ENCODE data around the gene SPAG4.

The SPAG4 gene

DNA sequence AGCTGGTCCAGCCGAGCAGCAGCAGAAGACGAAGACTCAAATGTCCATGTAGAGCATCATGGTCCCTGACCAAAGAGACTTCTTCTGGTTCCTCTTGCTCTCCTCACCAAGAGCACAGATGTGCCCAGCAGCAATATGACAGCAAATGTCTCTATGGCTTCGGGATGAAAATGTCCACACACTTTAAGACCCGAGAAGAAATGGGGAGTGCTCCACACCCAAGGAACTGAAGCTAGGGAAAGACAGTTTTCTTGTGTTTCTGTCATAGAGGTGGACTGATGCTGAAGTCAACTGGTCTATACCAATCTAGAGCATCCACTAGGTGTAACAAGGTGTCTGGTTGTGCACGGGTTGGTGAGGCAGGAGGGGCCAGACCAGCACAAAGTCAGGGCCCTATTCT lies 53.6 kb downstream of the SPAG4 start:
- H3K36me3 ChIP-seq (ENCODE audit: control insufficient read depth, insufficient read depth, low read length): peaks cover 9% of the 10 kb centered on the region
- no peak for DNase-seq (ENCODE audit: extremely low read depth, insufficient read length)
- TF ChIP-seq, protein P1, sequence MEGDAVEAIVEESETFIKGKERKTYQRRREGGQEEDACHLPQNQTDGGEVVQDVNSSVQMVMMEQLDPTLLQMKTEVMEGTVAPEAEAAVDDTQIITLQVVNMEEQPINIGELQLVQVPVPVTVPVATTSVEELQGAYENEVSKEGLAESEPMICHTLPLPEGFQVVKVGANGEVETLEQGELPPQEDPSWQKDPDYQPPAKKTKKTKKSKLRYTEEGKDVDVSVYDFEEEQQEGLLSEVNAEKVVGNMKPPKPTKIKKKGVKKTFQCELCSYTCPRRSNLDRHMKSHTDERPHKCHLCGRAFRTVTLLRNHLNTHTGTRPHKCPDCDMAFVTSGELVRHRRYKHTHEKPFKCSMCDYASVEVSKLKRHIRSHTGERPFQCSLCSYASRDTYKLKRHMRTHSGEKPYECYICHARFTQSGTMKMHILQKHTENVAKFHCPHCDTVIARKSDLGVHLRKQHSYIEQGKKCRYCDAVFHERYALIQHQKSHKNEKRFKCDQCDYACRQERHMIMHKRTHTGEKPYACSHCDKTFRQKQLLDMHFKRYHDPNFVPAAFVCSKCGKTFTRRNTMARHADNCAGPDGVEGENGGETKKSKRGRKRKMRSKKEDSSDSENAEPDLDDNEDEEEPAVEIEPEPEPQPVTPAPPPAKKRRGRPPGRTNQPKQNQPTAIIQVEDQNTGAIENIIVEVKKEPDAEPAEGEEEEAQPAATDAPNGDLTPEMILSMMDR (IDR thresholded peaks at IDR 0.05; ENCODE audit: insufficient read depth, low read length, poor library complexity, severe bottlenecking): no peak
- no peaks in the 10 kb centered on the region for H3K27me3 ChIP-seq (replicated peaks; ENCODE audit: control insufficient read depth, insufficient read depth, low read length)
- H3K4me3 ChIP-seq (replicated peaks; ENCODE audit: low read depth, low read length): no peak overlapping the region

DNA sequence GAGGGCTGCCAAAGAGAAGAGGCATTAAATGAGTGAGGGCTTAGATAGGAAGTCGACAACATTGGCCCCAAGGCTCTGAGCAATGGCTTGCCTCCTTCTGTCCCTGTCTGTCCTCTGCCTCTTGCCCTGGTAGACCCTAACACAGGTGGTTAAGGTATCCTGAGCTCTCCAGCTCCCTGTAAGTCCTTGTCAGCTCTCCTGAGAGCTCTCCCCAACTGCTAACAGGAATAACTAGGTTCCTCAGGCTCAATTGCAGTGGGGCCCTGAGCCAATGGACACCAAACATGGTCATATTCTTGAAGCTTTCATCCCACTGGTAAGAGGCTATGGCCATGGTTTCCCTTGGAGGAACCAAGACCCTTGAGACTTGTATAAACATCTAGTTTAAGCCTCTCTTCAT lies 54.1 kb downstream of the SPAG4 start:
- no peak for DNase-seq (ENCODE audit: extremely low read depth, insufficient read length)
- H3K4me3 ChIP-seq (replicated peaks; ENCODE audit: low read depth, low read length): no peak overlapping the region
- TF ChIP-seq, protein P1 (IDR thresholded peaks at IDR 0.05; ENCODE audit: insufficient read depth, low read length, poor library complexity, severe bottlenecking): no peak
- H3K36me3 ChIP-seq (ENCODE audit: control insufficient read depth, insufficient read depth, low read length): peaks cover 10% of the 10 kb centered on the region
- H3K27me3 ChIP-seq (replicated peaks; ENCODE audit: control insufficient read depth, insufficient read depth, low read length): no peaks in the 10 kb centered on the region
